Lower lobe of right lung (tissue), 2 donors: ENCODE data around the gene RTRAF. TPM values are rescaled to one million over a fixed set of nuclear protein-coding genes. Genes with fewer than 3 reads are reported as not detected.

Experiments
- ATAC-seq, 2 donors: fragments of 200-7000 bp; cut with Tn5 transposase; one replicate each; pipeline ENCODE4 v1.9.1; 2020 to 2022; ENCODE audit warnings: mild to moderate bottlenecking in 2 of 2, moderate library complexity in 2 of 2
- DNase-seq: peaks from one replicate; pipeline ENCODE4 v3.0.0-alpha.2; 2020
- H3K27ac ChIP-seq: fragments of 200-600 bp; one replicate; pipeline ENCODE4 v1.8.0; 2022
- H3K27me3 ChIP-seq: fragments of 200-600 bp; one replicate; pipeline ENCODE4 v1.8.0; 2022; ENCODE audit warnings: low read depth
- H3K36me3 ChIP-seq: fragments of 200-600 bp; one replicate; pipeline ENCODE4 v1.8.0; 2022; ENCODE audit warnings: mild to moderate bottlenecking
- H3K4me1 ChIP-seq: fragments of 200-600 bp; one replicate; pipeline ENCODE4 v1.8.0; 2022
- H3K4me3 ChIP-seq: fragments of 200-600 bp; one replicate; pipeline ENCODE4 v1.8.0; 2022; ENCODE audit warnings: mild to moderate bottlenecking
- H3K9me3 ChIP-seq: fragments of 200-600 bp; one replicate; pipeline ENCODE4 v1.8.0; 2022
- intact Hi-C: fragments of 100-400 bp; cut with DNase I; formaldehyde crosslinking; loops from one replicate; pipeline ENCODE4 v1.11.0; 2022
- total RNA-seq: library from RNA; stranded (reverse); fragmentation: NEBNext Ultra II Directional; extraction: Animal tissue kit (Norgen Biotek cat#: 25700); gene quantifications from one replicate; pipeline ENCODE4 v1.2.1, GENCODE V29; 2021
- TF ChIP-seq, protein P1 (sequence below): fragments of 200-600 bp; IDR thresholded peaks from one replicate; pipeline ENCODE4 v1.8.0; 2022; ENCODE audit warnings: antibody characterized with exemption, mild to moderate bottlenecking
- donor health status: DM: no; HTN: yes; CAD: no; lungs with severe emphysema.

The RTRAF gene
- total RNA-seq, 1 donor from 2014 or later = 124 TPM

DNA sequence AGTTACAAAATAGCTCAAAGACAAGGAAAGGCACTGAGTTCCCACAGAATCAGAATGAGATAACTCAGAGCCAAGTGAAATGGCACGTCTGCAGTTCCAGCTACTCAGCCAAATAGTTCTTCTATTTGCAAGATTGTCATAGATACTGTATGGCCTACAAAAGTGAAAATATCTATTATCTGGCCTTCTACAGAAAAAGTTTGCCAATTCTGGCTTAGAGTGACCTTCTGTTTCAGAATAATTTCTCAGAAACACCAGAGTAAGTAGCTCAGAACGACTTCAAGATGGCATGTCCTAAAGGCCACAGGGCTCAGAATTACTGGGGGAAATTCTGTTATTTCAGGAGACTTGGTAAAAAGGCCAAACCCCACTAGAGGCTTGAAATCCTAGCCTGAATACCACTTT, 10.7 kb upstream of the RTRAF start:
- no peak overlapping the region for H3K27ac ChIP-seq
- no peaks in the 10 kb centered on the region for H3K36me3 ChIP-seq
- H3K9me3 ChIP-seq = no peaks in the 10 kb centered on the region
- no peaks in the 10 kb centered on the region for H3K27me3 ChIP-seq
- no peak for ATAC-seq
- H3K4me1 ChIP-seq = no peaks in the 10 kb centered on the region
- intact Hi-C loops = no loop called here
- H3K4me3 ChIP-seq = no peak overlapping the region
- DNase-seq = no peak
- TF ChIP-seq, protein P1, sequence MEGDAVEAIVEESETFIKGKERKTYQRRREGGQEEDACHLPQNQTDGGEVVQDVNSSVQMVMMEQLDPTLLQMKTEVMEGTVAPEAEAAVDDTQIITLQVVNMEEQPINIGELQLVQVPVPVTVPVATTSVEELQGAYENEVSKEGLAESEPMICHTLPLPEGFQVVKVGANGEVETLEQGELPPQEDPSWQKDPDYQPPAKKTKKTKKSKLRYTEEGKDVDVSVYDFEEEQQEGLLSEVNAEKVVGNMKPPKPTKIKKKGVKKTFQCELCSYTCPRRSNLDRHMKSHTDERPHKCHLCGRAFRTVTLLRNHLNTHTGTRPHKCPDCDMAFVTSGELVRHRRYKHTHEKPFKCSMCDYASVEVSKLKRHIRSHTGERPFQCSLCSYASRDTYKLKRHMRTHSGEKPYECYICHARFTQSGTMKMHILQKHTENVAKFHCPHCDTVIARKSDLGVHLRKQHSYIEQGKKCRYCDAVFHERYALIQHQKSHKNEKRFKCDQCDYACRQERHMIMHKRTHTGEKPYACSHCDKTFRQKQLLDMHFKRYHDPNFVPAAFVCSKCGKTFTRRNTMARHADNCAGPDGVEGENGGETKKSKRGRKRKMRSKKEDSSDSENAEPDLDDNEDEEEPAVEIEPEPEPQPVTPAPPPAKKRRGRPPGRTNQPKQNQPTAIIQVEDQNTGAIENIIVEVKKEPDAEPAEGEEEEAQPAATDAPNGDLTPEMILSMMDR = no peak

DNA sequence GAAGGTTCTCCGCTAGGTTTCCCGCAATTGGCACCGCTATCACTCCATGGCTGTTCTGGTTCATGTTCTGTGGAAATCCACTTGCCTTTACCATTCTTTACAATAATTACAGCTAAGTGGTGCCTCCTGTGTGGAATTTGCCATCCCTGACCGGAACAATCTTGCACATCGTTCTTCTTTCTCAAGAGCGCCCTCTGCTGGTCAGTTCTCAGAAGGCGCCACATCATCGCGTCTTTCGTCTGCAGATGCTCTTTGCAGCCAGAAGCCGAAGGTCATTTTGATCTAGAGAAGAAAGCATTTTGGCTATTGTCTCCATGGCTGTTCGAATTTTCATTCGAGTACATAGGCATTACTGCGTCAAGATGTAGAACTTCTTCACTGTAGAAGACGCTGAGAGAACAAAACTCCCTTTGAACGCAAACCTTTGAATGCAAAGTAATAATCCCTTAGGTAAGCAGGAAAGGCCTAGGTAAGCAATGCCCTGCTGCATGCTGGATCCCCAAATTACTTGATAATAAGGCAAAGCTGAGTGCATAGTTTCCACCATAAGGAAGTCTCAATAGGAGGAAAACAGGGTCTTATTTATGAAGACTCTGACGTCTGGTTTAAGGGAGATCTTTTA, 10.1 kb upstream of the RTRAF start:
- Histone ChIP-seq H3K4me1 (no peaks in the 10 kb centered on the region), H3K27me3 (no peaks in the 10 kb centered on the region), H3K27ac (no peak overlapping the region), H3K9me3 (no peaks in the 10 kb centered on the region), H3K36me3 (no peaks in the 10 kb centered on the region), H3K4me3 (no peak overlapping the region)
- TF ChIP-seq, protein P1 = peak; percentile 95
- intact Hi-C loops = no loop called here
- ATAC-seq (peak; percentile 82 to 87), DNase-seq (peak; percentile 77)

DNA sequence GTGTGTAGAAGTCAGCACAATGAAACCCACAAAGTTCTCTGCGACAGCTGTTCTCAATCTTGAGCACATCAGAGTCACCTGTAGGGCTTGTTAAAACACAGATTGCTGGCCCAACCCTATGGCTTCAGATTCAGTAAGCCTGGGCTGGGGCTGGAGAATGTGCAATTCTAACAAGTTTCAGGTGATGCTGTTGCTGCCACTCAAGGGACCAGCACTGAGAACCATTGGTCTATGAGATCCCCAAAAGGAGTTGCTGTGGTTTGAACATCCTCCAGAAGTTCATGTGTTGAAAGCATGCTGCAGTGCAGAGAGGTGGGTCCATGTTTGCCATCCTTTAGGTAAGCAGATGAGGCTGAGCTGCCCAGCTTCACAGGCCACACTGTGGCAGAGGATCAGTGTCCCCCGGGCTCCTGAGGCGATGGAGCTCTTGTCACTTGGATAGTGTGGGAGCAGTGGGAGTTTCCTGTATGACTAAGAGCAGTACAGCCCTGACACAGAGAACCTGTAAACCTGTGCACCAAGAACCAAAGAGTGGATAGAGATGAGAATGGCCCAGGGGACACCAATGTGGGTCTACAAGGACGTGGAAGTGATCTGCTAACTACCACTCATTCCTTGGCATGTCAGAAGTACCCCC, 8.0 kb upstream of the RTRAF start:
- Histone ChIP-seq H3K4me3 (no peak overlapping the region), H3K4me1 (no peaks in the 10 kb centered on the region), H3K9me3 (no peaks in the 10 kb centered on the region), H3K27ac (no peak overlapping the region), H3K36me3 (no peaks in the 10 kb centered on the region), H3K27me3 (no peaks in the 10 kb centered on the region)
- TF ChIP-seq, protein P1 = no peak
- no peak for DNase-seq
- ATAC-seq = no peak
- intact Hi-C loops = no loop called here

DNA sequence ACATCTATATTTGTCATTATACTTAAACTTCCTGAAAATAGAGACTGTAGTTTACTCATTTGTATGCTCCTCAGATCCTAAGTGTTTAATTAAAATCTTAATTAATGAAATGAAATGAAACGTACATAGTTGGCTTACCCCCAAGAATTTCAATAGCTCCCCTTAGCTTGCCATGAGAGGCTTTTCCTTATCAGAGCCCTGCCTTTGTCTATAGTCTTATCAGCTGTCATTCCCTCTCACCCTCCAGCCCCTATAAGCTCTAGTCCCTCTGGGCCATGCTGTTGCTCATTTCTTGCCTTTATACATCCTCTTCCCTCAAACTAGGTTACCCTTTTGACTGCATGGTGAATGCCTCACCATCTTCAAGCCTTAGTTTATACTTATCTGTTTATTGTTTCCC, 1.1 kb upstream of the RTRAF start:
- H3K36me3 ChIP-seq = peaks cover 22% of the 10 kb centered on the region
- H3K9me3 ChIP-seq = no peaks in the 10 kb centered on the region
- TF ChIP-seq, protein P1 = no peak
- DNase-seq (no peak), ATAC-seq (no peak)
- H3K27me3 ChIP-seq = no peaks in the 10 kb centered on the region
- intact Hi-C loops = no loop called here
- H3K27ac ChIP-seq = no peak overlapping the region
- peaks cover 26% of the 10 kb centered on the region for H3K4me1 ChIP-seq
- H3K4me3 ChIP-seq = no peak overlapping the region

DNA sequence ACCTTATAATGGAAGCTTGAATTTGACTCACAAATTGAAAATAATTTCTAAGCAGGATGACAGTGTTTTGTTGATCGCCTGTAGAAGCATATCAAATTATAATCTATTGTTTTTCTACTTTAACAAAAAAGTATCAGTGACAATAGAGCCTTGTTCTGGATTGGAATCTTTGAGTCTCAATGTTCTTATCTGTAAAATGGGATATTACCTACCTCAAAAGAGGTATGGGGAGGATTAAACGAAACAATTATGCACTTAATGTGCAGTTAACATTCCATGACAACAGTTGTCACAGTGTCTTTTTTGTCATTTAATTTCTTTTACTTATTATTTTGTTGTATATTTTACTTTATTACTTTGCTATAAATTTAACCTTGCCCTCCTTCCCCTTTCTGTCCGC, 1.1 kb downstream of the RTRAF start:
- H3K27ac ChIP-seq = no peak overlapping the region
- TF ChIP-seq, protein P1 = no peak
- peak overlapping the region; percentile 90 for H3K4me3 ChIP-seq
- H3K4me1 ChIP-seq = peaks cover 28% of the 10 kb centered on the region
- no peaks in the 10 kb centered on the region for H3K27me3 ChIP-seq
- ATAC-seq (no peak), DNase-seq (no peak)
- intact Hi-C loops = no loop called here
- H3K36me3 ChIP-seq = peaks cover 44% of the 10 kb centered on the region
- no peaks in the 10 kb centered on the region for H3K9me3 ChIP-seq
